T47D (cell line): ENCODE data around the gene MYO18B.

ENCODE experiments used
- DNase-seq, 2 experiments: peaks; one replicate each; pipeline versions ENCODE4 v3.0.0 to v3.0.0-alpha.2; 2011 to 2012; ENCODE audit warnings: low read depth in 1 of 2, low spot score in 1 of 2
- JUND ChIP-seq: IDR thresholded peaks from 2 replicates; pipeline ENCODE4 v1.6.1; 2012; ENCODE audit warnings: low read depth
- in situ Hi-C: cut with HindIII; loops from 2 replicates; pipeline ENCODE4 v1.10.0; 2016; ENCODE audit warnings: low sequenced_read_pairs, low pct_unique_long_range_greater_than_20kb

MYO18B gene

DNA sequence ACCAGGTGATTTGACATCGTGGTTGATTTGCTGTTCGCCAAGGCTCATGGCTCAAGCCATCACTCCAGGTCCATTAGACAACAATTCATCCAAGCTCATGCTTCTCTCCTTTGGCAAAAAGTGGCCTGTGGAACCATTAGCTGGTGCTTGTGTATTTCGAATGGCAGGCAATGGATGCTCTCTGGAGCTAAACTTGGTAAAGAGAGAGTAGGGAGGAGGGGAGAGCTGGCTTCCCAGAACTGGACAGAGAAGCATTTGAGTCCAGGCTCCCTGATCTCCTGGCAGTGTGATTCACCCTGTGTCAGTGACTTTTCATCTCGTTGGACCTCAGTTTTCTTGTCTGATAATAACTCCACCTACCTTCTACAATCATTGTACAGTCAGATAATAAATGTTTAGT, 64.6 kb downstream of the MYO18B start:
- in situ Hi-C loops = no loop called here
- TF ChIP-seq JUND = no peak

DNA sequence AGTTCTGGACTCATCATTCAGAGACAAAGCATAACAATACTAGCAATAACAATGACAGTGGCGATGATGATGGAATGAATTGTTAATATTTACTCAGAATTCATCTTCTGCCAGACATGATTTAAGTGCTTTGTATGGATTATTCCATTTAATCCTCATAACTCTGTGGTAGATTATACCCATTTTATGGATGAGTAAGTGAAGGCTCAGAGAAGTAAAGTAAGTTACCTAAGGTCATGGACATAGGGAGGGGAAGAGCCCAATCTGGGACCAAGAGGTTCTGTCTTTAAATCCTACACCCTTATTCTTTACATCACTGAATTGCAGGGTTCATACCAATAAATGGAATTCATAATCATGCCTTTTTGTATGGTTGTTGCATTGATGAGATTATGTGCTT, 72.7 kb downstream of the MYO18B start:
- in situ Hi-C loops = no loop called here
- TF ChIP-seq JUND = no peak
- DNase-seq = no peak

More for the DNA sequence above, 64.6 kb downstream of the MYO18B start:
- DNase-seq = no peak

DNA sequence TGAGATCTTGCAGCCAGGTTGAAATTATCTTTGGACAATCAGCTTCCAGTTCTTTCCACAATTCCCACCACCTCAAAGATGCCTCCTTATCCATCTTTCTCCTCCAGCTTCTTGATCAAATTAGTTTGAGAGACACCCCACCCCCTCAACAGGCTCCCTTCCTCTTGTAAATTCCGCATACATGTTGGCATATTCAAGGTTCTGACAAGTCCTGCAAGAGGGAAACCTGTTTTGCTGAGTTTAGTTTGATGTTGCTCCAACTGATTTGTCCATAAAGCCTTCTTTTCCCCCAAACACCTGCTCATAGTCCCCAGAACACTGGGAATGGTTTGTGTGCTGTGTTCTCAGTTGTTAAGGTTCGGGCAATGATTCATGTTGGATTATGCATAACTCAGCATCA, 73.6 kb downstream of the MYO18B start:
- DNase-seq = no peak
- no peak for TF ChIP-seq JUND
- in situ Hi-C loops = no loop called here

DNA sequence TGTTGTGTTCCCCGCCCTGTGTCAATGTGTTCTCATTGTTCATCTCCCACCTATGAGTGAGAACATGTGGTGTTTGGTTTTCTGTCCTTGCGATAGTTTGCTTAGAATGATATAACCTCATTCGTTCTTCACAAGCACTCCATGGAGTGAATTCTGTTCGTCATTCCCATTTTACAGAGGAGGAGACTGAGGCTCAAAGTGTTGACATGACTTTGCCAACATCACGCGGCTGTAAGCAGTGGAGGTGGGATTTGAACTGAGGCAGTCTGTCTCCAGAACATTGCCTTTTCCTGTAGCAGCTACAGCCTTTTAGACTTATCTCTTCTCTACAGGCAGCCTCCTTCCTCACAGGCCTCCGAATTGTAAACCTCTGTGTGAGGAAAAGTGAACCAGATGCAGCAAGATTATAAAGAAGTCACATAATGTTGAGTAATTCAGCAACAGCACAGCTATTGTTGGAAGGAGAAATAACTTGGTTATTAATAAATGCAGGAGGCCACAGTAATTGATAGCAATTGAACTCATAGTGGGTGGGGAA, 74.6 kb downstream of the MYO18B start:
- TF ChIP-seq JUND = no peak

DNA sequence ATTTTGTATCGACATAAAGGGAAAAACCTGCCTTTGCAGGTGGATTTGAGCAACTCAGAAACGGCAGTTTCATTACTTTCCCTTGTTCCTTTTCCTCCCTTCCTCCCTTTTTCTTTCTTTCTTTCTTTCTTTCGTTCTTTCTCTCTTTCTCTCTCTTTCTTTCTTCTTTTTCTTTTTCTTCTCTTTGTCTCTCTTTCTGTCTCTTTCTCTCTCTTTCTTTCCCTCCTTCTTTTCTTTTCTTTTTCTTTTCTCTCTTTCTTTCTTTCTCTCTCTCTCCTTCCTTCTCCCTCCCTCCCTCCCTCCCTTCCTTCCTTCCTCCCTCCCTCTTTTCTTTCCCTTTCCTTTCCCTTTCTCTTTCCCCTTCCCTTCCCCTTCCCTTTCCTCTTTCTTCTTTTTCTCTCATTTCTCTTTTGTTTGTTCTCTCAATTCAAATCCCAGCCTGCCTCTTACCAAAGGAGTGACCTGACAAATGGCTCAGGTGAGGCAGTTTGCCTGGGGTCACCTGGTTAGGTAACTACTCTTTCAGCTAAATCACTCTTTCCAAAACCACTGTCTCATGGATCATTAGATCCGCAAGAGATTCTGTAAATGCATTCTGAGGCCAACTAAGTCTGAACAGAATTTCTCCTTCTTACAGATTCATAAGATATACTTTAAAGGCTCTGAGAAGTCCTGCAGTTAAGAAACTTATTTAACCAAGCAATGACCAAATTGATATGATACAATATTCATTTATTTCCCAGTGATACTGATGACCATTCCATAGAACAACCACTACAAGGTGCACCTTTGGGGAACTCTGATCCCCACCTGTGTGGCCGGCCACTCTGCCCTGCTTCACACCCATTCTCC, 75.3 kb downstream of the MYO18B start:
- no peak for DNase-seq
- TF ChIP-seq JUND = no peak
- in situ Hi-C loops = no loop called here

More for the DNA sequence above, 74.6 kb downstream of the MYO18B start:
- in situ Hi-C loops = no loop called here
- no peak for DNase-seq

DNA sequence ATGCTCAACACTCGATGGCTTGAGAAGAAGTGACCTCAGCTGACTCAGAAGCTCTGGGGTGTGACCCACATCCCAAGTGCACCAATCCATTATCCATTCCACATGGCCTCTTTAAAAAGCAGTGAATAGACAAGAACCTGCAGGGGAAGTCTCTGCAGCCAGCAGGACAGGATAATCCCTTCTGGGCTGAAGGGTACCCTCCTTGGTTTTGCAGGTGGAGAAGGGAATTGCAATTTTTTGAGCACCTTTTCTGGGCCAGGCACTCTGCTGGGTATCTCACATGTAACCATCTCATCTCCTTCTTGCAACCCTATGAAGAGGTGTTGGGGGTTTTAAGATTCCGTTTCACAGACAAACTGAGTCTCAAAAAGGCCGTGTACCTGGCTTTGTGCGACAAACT, 76.6 kb downstream of the MYO18B start:
- no peak for TF ChIP-seq JUND
- in situ Hi-C loops = no loop called here
- DNase-seq = no peak

DNA sequence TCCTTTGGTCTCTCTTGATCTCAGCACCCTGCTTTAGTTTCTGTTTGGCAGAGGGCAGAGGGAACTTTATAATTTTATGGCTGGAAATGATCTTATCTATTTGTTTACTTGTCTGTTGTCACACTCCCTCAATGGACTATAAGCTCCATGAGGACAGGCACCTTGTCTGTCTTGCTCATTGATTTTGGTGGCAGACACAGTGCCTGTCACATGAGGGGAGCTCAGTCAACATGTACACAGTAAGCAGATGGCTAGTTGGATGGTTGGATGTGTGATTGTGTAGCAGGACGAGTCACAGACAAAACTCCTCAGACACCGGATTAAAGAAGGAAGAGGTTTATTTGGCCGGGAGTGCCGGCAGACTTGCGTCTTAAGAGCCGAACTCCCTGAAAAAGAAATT, 80.4 kb downstream of the MYO18B start:
- TF ChIP-seq JUND = no peak
- DNase-seq = no peak
- in situ Hi-C loops = no loop called here

DNA sequence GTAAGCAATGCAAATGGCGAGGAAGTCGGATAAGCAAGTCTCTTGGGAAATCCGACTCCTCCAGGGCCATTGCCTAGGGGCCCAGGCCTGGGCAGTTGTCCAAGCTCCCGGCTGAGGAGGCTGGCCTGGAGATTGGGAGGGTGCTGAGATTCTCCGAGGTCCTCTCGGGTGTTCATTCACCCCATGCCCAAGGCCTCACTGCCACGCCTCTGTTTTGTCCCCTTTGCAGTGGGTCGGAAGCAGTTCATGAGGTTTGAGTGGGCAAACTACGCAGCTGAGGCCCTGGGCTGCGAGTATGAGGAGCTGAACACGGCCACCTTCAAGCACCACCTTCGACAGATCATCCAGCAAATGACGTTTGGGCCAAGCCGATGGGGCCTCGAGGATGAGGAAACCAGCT, 81.3 kb downstream of the MYO18B start:
- no peak for DNase-seq
- in situ Hi-C loops = no loop called here
- no peak for TF ChIP-seq JUND

DNA sequence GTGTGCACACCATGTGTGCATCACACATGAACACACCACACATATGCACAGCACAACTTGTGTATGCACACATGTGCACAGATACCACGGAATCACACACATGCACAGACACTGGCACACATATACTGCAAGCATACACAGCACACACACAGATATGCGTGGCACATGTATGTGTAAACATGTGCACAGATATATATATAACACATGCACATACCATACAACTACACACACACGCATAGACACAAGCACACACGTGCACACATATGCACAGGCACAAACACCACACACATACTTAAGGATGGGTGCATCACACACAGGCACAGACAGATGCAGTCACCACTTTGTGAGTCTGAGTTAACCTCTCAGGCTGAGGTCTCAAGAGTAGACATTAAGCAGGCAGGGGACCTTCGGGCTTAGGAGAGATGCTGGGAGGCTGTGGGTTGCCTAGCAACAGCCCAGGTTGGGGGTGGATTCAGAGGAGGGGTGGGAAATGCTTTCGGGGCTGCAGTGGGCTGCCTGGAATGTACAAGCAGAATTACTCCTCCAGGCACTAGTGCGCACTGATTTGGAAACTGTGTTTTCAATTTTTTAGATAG, 82.9 kb downstream of the MYO18B start:
- TF ChIP-seq JUND = no peak
- no peak for DNase-seq
- in situ Hi-C loops = no loop called here

DNA sequence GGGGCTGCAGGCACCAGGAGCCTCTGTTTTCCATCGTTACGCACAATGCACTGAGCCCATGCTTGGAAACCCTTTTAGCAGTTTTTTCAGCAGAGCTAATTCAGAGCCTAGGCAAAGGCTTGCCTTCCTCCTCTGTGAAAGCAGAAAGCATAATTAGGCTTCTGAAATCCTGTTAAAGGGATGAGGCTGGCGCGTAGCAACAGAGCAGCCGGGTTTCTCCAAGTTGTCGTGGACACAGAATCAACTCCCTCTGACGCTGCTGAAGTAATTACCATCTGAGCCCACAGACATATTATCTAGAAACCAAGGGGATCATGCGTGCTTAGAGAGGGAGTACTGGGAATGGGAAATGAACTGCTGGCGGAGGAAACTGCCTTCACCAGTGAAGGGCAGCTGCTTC, 85.4 kb downstream of the MYO18B start:
- in situ Hi-C loops = no loop called here
- TF ChIP-seq JUND = no peak
- no peak for DNase-seq

DNA sequence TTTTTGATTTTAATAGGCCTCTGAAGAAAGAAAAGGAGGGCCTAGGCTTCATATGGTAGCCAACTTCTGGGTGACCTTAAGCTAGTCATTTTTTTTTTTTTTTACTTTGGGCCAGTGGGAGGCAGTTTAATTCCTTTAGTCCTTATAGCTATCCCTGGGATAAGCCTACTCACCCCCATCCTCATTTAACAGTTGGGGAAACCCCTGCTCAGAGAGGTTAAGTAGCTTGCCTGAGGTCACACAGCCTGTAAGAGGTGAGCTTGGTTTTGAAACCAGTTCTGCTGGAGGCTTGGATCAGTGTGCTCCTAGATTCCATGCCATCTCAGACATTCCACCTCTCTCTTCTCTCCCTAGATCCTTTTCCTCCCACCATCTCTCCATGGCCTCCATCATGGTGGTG, 86.4 kb downstream of the MYO18B start:
- no peak for DNase-seq
- no peak for TF ChIP-seq JUND
- in situ Hi-C loops = no loop called here

DNA sequence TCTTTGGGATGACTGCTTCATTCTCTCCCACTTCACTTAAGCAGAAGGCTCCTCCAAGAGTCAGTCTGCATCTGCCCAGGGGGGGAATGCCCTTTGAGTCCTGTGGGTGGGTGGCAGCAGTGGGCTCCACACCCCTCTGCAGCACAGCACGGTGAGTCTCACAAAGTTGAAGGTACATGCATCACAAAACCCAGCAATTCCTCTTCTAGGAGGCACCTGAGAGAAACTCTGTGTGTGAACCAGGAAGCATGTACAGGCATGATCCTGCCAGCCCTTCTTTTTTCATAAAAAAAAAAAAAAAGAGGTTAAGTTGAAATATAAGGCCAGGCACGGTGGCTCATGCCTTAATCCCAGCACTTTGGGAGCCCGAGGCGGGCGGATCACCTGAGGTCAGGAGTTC, 87.2 kb downstream of the MYO18B start:
- in situ Hi-C loops = no loop called here
- DNase-seq = no peak
- no peak for TF ChIP-seq JUND
